Lung (tissue), 11 donors: ENCODE data around the gene ANAPC1. TPM values are rescaled to one million over a fixed set of nuclear protein-coding genes. Genes with fewer than 3 reads are reported as not detected.
"Not testable (repeated sequence)": the region's sequence is repeated elsewhere in the genome, so short reads cannot be mapped to it uniquely, and the experiment has no call there.

Source experiments
- ATAC-seq: fragments of 200-7000 bp; cut with Tn5 transposase; one replicate; pipeline ENCODE4 v1.9.1; 2020; ENCODE audit warnings: moderate number of reproducible peaks; ENCODE audit not compliant: insufficient read depth, low FRiP score
- DNase-seq, 3 donors: peaks; one replicate each; pipeline ENCODE4 v3.0.0-alpha.2; 2013 to 2017
- H3K27ac ChIP-seq, 2 donors: one replicate each; pipeline ENCODE4 v1.5.1; 2013; ENCODE audit warnings: mild to moderate bottlenecking in 2 of 2, moderate library complexity in 2 of 2, control low read depth in 1 of 2, inconsistent platforms in 1 of 2, low read depth in 1 of 2, low read length in 1 of 2
- H3K27me3 ChIP-seq, 3 donors: one replicate each; pipeline ENCODE4 v1.5.1; 2013; ENCODE audit warnings: low read length in 2 of 3; ENCODE audit not compliant: control insufficient read depth in 3 of 3, insufficient read depth in 3 of 3
- H3K36me3 ChIP-seq, 4 donors: one replicate each; pipeline ENCODE4 v1.5.1; 2013; ENCODE audit warnings: low read length in 4 of 4, mild to moderate bottlenecking in 1 of 4, moderate library complexity in 1 of 4; ENCODE audit not compliant: control insufficient read depth in 4 of 4, insufficient read depth in 4 of 4
- H3K4me1 ChIP-seq, 5 donors: one replicate each; pipeline ENCODE4 v1.5.1; 2013; ENCODE audit warnings: low read length in 5 of 5, mild to moderate bottlenecking in 2 of 5, moderate library complexity in 1 of 5; ENCODE audit not compliant: control insufficient read depth in 5 of 5, insufficient read depth in 5 of 5
- H3K4me3 ChIP-seq: one replicate; pipeline ENCODE4 v1.5.1; 2013; ENCODE audit warnings: mild to moderate bottlenecking, control low read depth, moderate library complexity
- H3K9ac ChIP-seq, 2 donors: one replicate each; pipeline ENCODE4 v1.5.1; 2013; ENCODE audit warnings: low read length in 2 of 2, control low read depth in 1 of 2; ENCODE audit not compliant: insufficient read depth in 1 of 2
- H3K9me3 ChIP-seq, 4 donors: one replicate each; pipeline ENCODE4 v1.5.1; 2013; ENCODE audit warnings: low read length in 3 of 4, mild to moderate bottlenecking in 1 of 4, moderate library complexity in 1 of 4; ENCODE audit not compliant: control insufficient read depth in 4 of 4, insufficient read depth in 3 of 4
- WGBS, 2 donors: extraction: QIAGEN DNeasy Blood & Tissue Kit; methylation state at CpG; one replicate each; pipeline ENCODE4 v1.1.7; 2013; 5-methylcytosine and 5-hydroxymethylcytosine counted together
- polyA plus RNA-seq, 2 donors: library from polyadenylated mRNA; stranded (reverse); fragments of 200-250 nt; gene quantifications; one replicate each; pipeline ENCODE4 v1.2.1, GENCODE V29; 2013
- small RNA-seq: library from RNA; depleted of rRNA; stranded (forward); fragments of <200 nt; gene quantifications from one replicate; pipeline ENCODE3, GENCODE V24; 2014; ENCODE audit warnings: low replicate concordance
- total RNA-seq, 2 donors: library from RNA; depleted of rRNA in 1 of 2; stranded (reverse); fragments of >200 nt in 1 of 2; gene quantifications; one replicate each; pipeline ENCODE4 v1.2.1, GENCODE V29; 2014 to 2021
- donor health status: Bipolar disorder and iron deficiency.
- donor health status: healthy.
- donor health status: DM: yes; HTN: yes; CAD: no.

Gene ANAPC1
- total and polyA plus RNA-seq, 4 donors = 6.6 to 64.4 (median 22.7) TPM

DNA sequence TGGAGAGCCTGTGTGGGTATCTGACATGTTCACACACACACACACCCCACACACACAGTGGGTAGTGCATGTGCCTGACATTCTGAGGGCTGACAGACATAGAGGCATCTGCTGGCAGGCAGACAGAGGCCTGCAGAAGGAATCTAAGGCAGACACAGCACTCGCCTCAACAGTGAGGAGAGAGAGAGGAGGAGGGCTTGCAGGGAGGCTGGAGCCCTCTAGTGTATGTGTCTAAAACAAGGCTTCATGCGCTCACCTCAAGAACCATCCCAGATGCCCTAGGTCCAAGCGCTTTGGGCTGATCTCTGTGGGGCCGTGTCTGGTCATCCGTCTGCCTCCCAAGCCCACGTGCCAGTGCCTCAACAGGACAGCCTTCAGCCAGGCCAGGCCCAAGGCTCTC, 158.3 kb downstream of the ANAPC1 start:
- not testable (repeated sequence) for H3K27me3 ChIP-seq, H3K4me1 ChIP-seq, H3K9me3 ChIP-seq, H3K36me3 ChIP-seq, H3K27ac ChIP-seq, H3K4me3 ChIP-seq, H3K9ac ChIP-seq
- 90 to 100% methylated on average over 1 to 6 of the region's 6 CpGs for WGBS, 2 donors
- ATAC-seq (peak; percentile 34), DNase-seq (peak in 1 of 3 donors; percentile 48)

GRCh38 chr2:111719610-111720009, 164.4 kb downstream of the ANAPC1 start:
- H3K9me3 ChIP-seq, H3K27ac ChIP-seq, DNase-seq, H3K27me3 ChIP-seq, H3K4me3 ChIP-seq, ATAC-seq, H3K9ac ChIP-seq, H3K36me3 ChIP-seq: not testable (repeated sequence)
- H3K4me1 ChIP-seq = peaks cover 0 to 15% (median 3%) of the 10 kb centered on the region in 5 donors
- WGBS, 2 donors = 87 to 91% methylated on average over 5 to 6 of the region's 9 CpGs

Small RNA genes within 50 kb of the gene (small RNA-seq; reads per million reads assigned to genes)
- gene MIR4771-2 = not detected
- not detected for gene RN7SL297P

Other genes starting within 250 kb of the ANAPC1 start
- 10 to 100 TPM; 20.2 to 24.7 TPM for gene MERTK, start 14.4 kb upstream of the ANAPC1 start, total RNA-seq
- 10 to 100 TPM in 1 of 2 donors, 1 to 10 TPM in 1; 5.5 to 33.1 TPM for gene MERTK, start 14.4 kb upstream of the ANAPC1 start, polyA plus RNA-seq
- gene TMEM87B, start 171.1 kb upstream of the ANAPC1 start, total RNA-seq = 10 to 100 TPM; 21.8 to 26.4 TPM
- gene TMEM87B, start 171.1 kb upstream of the ANAPC1 start, polyA plus RNA-seq = 10 to 100 TPM; 11.2 to 14.4 TPM